Articular chondrocyte of knee joint (primary cell): ENCODE data around the gene KRTAP16-1. TPM values are rescaled to one million over a fixed set of nuclear protein-coding genes. Genes with fewer than 3 reads are reported as not detected.

Experiments
- small RNA-seq: library from RNA; depleted of rRNA; stranded (forward); fragments of <200 nt; gene quantifications from one replicate; pipeline ENCODE3, GENCODE V24; 2012
- total RNA-seq: library from RNA; depleted of rRNA; stranded (reverse); fragments of >200 nt; gene quantifications from 2 replicates; pipeline ENCODE4 v1.2.3, GENCODE V29; 2012

KRTAP16-1 gene
- not detected in 2 replicates for total RNA-seq

DNA sequence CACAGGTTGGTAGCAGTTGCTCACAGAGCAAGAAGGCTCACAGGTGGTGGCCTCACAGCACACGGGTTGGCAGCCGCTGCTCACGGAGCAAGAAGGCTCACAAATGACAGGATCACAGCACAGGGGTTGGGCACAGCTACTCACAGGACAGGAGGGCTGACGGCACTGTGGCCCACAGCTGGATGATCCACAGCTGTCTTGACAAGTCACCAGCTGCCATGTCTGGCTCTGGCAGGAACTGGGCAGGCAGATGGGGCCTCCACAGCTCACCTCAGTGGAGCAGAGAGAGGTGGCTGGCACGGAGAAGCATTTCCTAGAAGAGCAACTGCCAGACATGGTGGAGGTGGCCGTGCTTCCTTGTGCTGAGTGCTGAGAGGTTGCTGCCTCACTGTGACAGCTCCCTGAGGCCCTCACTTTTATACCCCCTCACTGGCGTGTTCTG is at the start of gene KRTAP16-1:
TSS of gene KRTAP16-1 (minus strand) at position 392 of the 442 bp plus-strand sequence. CDS start at position 336, 56 bp downstream.

GRCh38 chr17:41350381-41350878 is 41.3 kb upstream of the KRTAP16-1 start, which contains the start of gene KRT33A:
TSS of gene KRT33A (minus strand) at chr17:41350828. CDS start at chr17:41350767, 61 bp downstream.

GRCh38 chr17:41315204-41315794 is 6.2 kb upstream of the KRTAP16-1 start, which contains the start of gene KRTAP17-1:
TSS of gene KRTAP17-1 (minus strand) at chr17:41315710. CDS start at chr17:41315650, 60 bp downstream.

GRCh38 chr17:41301916-41302901 is 6.9 kb downstream of the KRTAP16-1 start, which contains the start of gene KRTAP29-1:
TSS of gene KRTAP29-1 (minus strand) at chr17:41302851. CDS start at chr17:41302851, 0 bp downstream.

GRCh38 chr17:41275648-41276190 is 33.4 kb downstream of the KRTAP16-1 start, which contains the start of gene KRTAP9-7:
TSS of gene KRTAP9-7 (plus strand) at chr17:41275698. CDS start at chr17:41275698, 0 bp downstream.

DNA sequence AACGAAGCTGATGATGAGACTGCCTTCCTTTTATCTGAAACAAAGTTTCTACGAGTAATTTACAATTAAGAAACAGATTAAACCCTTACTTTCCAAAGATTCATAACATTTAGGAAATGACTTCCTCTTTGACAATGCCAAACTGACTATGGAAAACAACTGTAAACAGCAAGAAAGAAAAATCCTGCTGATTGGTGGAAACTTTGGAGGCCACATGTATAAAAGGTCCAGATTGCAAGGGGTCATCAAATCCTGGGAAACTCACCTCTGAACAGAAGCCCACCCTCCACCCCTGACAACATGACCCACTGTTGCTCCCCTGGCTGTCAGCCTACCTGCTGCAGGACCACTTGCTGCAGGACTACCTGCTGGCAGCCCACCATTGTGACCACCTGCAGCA is 44.0 kb downstream of the KRTAP16-1 start, which contains the start of gene KRTAP9-6:
TSS of gene KRTAP9-6 (plus strand) at position 301 of the 400 bp plus-strand sequence. CDS start at position 301, 0 bp downstream.

Small RNA genes within 50 kb of the gene (small RNA-seq; reads per million reads assigned to genes)
- not detected for gene KRTAP9-10P

Other genes starting within 250 kb of the KRTAP16-1 start
- 0.26 and 1.1 TPM in 2 replicates for gene KRTAP2-3, start 249.2 kb downstream of the KRTAP16-1 start, total RNA-seq
- not detected in 2 replicates for gene KRTAP2-4, start 243.4 kb downstream of the KRTAP16-1 start, total RNA-seq
- not detected in 2 replicates for gene KRTAP4-7, start 225.2 kb downstream of the KRTAP16-1 start, total RNA-seq
- not detected in 2 replicates for gene KRTAP4-8, start 211.2 kb downstream of the KRTAP16-1 start, total RNA-seq
- gene KRTAP4-16, start 207.1 kb downstream of the KRTAP16-1 start, total RNA-seq: not detected in 2 replicates
- gene KRTAP4-9, start 203.9 kb downstream of the KRTAP16-1 start, total RNA-seq: not detected in 2 replicates
- gene KRTAP4-11, start 190.9 kb downstream of the KRTAP16-1 start, total RNA-seq: not detected in 2 replicates
- not detected in 2 replicates for gene KRTAP4-12, start 185.1 kb downstream of the KRTAP16-1 start, total RNA-seq
- not detected in 2 replicates for gene KRTAP4-6, start 168.8 kb downstream of the KRTAP16-1 start, total RNA-seq
- gene KRTAP4-5, start 159.5 kb downstream of the KRTAP16-1 start, total RNA-seq: not detected in 2 replicates
- not detected in 2 replicates for gene KRTAP4-4, start 148.6 kb downstream of the KRTAP16-1 start, total RNA-seq
- not detected in 2 replicates for gene KRTAP4-3, start 141.1 kb downstream of the KRTAP16-1 start, total RNA-seq
- not detected in 2 replicates for gene KRTAP4-2, start 131.1 kb downstream of the KRTAP16-1 start, total RNA-seq
- gene KRTAP4-1, start 124.4 kb downstream of the KRTAP16-1 start, total RNA-seq: not detected in 2 replicates
- not detected in 2 replicates for gene KRTAP9-1, start 119.4 kb downstream of the KRTAP16-1 start, total RNA-seq
- not detected in 2 replicates for gene KRTAP9-2, start 82.7 kb downstream of the KRTAP16-1 start, total RNA-seq
- not detected in 2 replicates for gene KRTAP9-3, start 76.9 kb downstream of the KRTAP16-1 start, total RNA-seq
- not detected in 2 replicates for gene KRTAP9-8, start 71.3 kb downstream of the KRTAP16-1 start, total RNA-seq
- not detected in 2 replicates for gene KRTAP9-4, start 59.6 kb downstream of the KRTAP16-1 start, total RNA-seq
- not detected in 2 replicates for gene KRTAP9-9, start 53.9 kb downstream of the KRTAP16-1 start, total RNA-seq
- gene KRTAP9-6, start 43.9 kb downstream of the KRTAP16-1 start, total RNA-seq: not detected in 2 replicates
- not detected in 2 replicates for gene KRTAP9-7, start 33.6 kb downstream of the KRTAP16-1 start, total RNA-seq
- not detected in 2 replicates for gene KRTAP29-1, start 6.5 kb downstream of the KRTAP16-1 start, total RNA-seq
- gene KRTAP17-1, start 6.4 kb upstream of the KRTAP16-1 start, total RNA-seq: not detected in 2 replicates
- gene KRT33A, start 41.5 kb upstream of the KRTAP16-1 start, total RNA-seq: not detected in 2 replicates
- gene KRT33B, start 60.5 kb upstream of the KRTAP16-1 start, total RNA-seq: not detected in 2 replicates
- gene KRT34, start 73.0 kb upstream of the KRTAP16-1 start, total RNA-seq: 0.13 TPM in 1 of 2 replicates, not detected in the other
- not detected in 2 replicates for gene KRT31, start 88.3 kb upstream of the KRTAP16-1 start, total RNA-seq
- not detected in 2 replicates for gene KRT37, start 115.3 kb upstream of the KRTAP16-1 start, total RNA-seq
- gene KRT38, start 131.7 kb upstream of the KRTAP16-1 start, total RNA-seq: not detected in 2 replicates
- gene KRT32, start 158.1 kb upstream of the KRTAP16-1 start, total RNA-seq: not detected in 2 replicates
- gene KRT35, start 171.8 kb upstream of the KRTAP16-1 start, total RNA-seq: not detected in 2 replicates
- not detected in 2 replicates for gene KRT36, start 180.6 kb upstream of the KRTAP16-1 start, total RNA-seq
- not detected in 2 replicates for gene KRT13, start 196.3 kb upstream of the KRTAP16-1 start, total RNA-seq
- 0.11 TPM in 1 of 2 replicates, not detected in the other for gene KRT15, start 209.6 kb upstream of the KRTAP16-1 start, total RNA-seq
- 0.26 and 1.6 TPM in 2 replicates for gene KRT19, start 219.0 kb upstream of the KRTAP16-1 start, total RNA-seq